HG03108 (cell line): ENCODE measurements around the gene BMP6.

Source experiments
- ATAC-seq: cut with Tn5 transposase; IDR thresholded peaks from one replicate; pipeline ENCODE4 v1.9.1; 2021; ENCODE audit warnings: moderate library complexity; ENCODE audit not compliant: unreplicated experiment

The BMP6 gene

DNA sequence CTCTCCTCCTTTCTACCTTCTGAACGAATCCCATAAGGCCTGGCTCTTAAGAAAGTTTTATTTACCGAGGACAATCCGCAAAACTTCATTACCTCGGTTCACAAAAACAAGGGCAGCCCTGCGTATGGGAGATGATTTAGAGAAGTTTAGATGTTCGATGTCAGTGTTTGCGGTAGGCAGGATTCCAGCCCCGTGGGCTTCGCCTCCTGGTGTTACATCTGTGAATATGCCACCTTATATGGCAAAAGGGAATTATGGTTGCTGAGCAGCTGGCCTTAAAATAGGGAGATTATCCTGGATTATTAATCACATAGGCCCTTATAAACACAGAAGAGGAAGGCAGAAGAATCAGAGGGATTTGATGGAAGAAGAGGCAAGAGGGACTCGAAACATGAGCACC lies 21.1 kb downstream of the BMP6 start:
- ATAC-seq: no peak

DNA sequence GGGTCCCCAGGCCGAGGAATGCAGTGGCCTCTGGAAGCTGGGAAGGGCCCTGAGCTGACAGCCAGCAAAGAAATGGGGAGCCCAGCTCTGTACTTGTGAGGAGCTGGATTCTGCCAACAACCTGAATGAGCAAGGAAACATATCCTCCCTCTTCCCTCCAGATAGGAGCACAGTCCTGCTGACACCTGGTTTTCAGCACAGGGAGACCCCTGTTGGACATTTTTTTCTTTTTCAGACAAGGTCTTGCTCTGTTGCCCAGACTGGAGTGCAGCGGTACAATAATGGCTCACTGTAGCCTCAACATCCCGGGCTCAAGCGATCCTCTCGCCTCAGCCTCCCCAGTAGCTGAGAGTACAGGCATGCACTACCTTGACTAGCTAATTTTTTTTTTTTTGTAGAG lies 21.5 kb downstream of the BMP6 start:
- no peak for ATAC-seq

DNA sequence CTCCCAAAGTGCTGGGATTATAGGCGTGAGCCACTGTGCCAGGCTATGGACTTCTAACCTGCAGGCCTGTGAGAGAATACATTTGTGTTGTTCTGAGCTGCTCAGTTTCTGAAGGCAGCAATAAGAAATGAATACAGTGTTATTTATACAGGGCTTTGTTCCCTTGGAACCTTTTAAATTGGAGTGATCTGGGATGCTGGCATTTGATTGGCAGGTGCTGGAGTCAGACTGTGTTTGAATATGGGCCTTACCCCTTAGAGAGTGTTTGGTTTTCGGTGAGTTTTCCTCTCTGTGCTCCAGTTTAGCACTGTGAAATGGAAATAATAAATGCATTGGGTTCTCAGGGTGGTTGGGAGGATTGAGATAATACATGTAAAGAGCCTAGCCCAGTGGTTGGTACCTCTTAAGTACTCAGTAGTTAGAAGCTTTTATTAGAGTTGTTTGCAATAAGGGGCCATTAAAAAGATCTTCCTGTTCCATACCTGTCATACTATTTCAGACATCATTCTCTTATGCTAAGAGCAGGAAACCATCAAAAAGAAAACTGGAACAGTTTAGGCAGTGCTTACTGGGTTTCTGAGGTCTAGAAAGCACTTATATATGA lies 22.1 kb downstream of the BMP6 start:
- ATAC-seq: no peak

DNA sequence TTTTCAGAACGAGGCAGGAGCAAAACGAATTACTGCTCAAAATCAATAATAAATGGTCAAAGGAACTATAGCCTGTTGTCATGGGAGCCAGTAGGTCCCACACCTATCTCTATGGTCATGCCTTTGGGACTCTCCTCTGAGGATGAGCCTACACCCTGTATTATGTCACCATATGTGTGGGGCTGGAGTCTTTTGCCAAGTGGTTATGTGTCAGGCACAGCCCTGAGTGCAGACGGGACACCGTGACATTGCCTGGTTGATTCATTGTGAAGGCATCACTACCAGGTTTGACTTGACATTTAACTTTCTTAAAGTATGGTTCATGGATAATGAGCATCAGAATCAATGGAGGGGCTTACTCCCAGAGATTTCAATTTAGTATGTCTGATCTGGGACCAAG lies 23.6 kb downstream of the BMP6 start:
- ATAC-seq: no peak

DNA sequence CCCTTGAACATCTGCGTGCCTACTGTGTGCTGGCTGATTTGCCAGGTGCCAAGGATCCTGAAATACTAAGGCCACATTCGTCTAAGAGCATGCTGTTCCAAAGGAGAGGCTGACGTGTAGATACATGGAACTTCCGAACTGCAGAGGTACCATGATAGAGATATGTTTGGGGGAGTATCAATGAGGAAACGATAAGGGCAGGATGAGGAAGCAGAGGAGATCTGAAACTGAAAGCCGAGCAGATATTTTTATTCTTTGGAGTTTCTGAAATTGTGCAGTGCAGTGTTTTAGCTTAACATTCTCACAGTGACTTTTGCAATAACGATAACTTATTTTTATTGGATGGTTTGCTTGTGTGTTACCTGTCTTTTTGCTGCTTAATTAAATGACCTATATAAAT lies 24.3 kb downstream of the BMP6 start:
- ATAC-seq: no peak

DNA sequence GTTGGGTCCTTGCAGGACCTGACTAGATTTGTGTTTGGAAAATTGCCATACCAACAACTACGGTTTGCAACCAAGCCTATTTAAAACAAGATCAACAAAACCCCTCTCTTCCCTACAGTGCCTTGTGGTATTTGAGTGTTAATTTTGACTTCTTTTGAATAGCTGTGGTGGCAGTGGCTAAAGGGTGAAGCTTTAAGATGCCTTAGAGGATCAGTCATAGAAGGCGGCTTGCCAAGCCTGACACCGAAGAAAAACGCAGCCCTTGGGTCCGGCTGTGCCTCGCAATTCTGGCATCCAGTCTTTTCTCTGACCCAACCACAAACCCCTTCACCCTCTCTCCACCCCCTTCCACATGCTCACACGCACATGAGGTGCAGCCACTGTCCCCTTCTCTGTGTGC lies 32.6 kb downstream of the BMP6 start:
- ATAC-seq: no peak

DNA sequence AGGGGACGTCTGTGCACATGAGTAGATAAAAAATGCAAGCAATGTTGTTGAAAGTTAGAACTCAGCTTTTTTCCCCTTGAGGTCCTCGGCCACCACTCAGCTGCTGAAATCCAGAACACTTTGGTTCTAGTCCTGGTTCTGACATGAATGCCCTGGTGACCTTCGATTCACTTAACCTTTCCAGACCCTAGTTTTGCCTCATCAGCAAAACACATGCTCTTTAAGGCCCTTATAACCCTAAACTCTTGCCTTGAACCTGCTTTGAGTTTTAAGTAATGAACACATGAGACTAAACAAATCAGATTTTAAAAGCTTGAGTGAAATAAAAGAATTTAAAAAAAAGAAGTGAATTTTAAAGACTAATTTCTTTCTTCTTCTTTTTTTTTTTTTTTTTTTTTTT lies 33.4 kb downstream of the BMP6 start:
- ATAC-seq: no peak

DNA sequence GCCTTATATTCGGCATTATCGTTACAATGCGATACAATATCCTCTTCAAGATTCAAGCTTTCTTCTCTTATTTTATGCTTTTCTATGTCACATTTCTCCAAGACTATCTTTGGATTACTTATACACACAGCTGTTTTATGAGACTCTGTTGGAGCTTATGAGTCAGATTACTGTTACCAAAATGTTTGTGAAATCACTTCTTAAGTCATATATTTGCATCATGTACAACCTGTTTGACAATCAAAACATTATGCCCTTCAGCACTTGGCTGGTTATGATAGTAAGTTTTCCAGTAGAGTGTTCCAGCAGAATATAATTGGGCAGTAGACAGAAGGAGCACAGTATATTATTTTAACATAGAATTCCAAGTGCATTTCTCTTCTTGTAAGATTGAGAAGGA lies 35.2 kb downstream of the BMP6 start:
- no peak for ATAC-seq

DNA sequence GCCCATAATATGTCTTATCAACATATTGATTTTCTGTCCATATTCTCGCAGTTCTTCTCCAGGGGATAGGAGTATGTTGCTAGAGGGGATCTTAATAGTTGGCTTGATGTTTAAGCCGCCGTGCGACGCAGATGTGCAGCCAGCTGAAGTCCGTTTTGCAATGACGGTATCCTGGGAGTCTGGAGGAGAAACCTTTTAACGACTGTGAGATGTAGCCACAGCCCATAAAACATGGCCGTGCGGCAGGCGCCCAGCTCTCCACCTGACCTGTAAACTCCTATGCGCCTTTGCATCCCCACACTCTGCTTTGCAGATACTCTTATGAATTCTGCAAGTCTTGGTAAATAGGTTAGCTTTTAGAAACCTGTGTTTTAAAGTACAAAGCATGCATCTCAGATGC lies 36.9 kb downstream of the BMP6 start:
- ATAC-seq: no peak

DNA sequence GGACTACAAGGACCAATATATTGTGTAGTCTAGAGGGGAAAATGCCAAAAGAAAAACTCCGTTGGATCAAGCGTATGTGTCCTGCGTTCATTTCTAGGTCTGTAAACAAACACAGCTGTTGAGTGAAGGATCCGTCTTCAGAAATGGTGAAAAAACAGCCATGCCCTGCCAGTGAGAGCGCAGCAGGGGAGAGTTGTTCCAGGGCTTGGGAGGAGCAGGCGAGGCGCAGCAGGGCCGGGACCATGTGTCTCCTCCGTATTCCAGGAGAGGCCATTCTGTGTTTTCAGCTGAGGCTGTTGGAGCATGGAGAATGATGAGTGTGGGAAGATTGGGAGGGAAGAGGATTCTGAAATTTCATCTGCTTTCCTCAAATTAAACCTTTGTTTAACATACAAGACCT lies 38.0 kb downstream of the BMP6 start:
- ATAC-seq: no peak

DNA sequence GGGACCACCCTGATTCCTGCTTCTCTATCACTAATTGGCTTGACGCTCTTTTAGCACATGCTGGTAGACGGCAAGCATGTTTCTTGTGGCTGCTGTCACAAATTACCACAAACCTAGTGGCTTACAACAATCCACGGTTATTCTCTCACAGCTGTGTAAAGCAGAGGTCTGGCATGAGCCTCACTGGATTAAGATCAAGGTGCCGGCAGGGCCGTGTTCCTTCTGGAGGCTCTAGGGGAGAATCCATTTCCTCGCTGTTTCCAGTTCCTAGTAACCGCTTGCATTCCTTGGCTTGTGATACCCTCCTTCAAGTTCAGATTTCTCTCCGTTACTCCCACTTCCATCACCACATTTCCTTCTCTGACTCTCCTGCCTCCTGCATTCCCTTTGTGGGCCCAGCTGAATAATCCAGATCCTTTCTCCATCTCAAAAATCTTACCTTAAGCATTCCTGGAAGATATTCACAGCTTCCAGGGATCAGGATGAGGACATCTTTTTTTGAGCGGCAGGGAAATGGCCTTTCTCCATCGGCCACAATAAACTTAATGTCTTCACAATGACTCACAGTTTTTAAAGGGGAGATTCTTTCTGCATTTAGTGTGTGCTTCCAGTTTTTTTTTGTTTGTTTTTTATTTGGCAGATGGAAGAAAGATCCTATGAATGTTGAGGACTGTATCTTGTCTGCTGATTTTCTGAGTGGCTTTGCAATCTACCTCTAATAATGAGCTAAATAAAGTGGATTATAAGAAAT lies 39.9 kb downstream of the BMP6 start:
- ATAC-seq: no peak

DNA sequence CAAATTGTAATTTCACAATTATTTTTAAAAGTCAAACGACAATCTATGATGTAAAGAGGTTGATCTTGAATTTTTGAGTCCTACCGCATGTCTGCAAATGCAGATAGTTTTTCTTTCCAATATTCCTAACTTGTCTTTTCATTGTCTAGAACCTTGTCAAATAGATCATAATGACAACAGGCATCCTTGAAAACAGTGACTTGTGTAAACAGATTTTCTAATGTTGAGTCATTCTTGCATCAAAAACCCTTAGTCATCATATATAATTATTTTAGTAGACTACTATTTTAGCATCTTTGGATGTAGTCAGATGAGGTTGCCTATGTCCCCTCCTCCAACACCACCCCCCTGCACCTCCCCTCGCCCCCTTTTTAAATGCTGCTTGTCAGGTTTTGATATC lies 43.8 kb downstream of the BMP6 start:
- no peak for ATAC-seq

DNA sequence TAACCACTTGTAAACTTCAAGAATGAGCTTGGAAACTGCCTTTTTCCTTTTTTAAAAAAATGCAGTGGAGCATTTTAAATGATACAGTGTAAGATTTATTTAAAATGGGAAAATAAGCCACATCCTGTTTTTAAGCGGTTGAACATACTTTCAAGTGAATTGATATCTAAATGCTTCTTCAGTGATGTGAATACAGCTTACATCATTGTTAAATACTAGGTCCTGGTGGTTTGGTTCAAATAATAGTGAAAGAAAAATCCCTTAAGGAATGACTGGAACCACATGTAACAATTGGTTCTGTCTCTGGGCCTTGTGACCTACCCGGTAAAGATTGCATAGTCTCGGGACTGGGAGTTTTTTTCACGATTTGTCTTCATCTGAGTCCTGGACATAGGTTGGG lies 44.2 kb downstream of the BMP6 start:
- ATAC-seq: no peak

DNA sequence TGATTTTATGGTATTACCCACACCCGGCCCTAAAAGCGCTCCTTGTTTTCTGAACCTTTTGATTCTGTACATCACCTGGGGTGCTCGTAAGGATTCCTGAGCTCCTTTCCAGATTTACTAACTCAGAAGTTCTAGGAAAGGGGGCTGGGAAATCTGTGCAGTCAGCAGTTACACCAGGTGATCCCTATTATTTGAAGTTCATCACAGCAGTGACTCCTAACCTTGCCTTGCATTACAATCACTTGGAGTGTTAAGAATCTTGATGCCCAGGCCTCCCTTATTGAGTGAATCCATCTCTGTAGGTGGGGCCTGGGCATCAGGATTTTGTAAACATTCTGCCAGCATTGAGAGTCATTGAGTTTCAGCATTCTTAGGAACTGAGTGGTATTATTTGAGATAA lies 44.7 kb downstream of the BMP6 start:
- ATAC-seq: no peak

DNA sequence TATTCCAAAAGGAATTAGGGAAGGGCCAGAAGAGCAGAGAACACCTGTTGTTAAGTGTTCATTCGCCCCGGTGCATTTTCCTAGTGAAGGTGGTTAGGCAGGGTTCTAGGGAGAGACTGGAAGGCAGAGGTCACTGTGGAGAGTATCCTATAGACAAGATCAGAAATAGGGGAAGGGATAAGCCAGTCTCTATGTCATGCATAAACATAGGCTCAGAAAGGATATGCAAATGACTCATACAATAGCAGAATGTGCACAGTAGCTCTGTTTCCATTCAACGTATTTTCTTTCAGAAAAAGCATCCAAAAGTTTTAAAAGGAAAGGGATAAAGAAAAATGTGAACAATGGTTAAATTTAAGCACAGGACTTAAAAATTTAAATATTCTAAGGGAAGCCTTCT lies 47.4 kb downstream of the BMP6 start:
- no peak for ATAC-seq

DNA sequence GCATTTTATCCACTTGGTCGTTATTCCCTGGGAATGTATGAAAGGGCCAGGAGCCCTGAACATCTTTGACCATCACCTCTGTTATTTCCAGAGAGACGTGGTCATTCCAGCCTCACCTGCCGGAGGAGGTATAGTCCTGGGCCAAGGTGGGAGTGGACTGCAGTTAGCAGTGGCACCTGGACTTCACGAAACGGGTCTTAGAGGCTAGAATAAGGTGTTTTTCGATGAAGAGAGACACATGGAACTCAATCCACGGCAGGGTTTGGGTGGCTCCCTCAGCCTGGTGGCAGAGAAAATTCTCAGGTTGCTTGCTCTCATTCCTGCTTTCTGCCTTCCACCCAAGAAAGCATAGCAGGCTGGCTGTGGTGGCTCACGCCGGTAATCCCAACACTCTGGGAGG lies 48.0 kb downstream of the BMP6 start:
- no peak for ATAC-seq

DNA sequence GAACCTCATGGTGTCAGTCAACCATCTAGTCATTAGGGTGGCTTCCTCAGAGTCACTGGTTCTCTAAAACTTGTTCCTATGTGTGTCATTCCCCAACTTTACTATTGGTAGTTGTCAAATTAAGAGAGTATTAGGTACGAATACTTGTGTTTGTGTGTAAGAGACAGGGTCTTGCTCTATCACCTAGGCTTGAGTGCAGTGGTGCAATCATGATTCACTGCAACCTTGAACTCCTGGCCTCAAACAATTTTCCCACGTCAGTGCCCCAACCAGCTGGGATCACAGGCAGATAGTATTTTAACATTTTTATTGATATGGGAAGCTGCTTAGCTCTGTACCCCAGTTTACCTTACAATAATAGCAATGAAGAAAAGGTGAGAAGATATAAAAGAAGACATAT lies 50.6 kb downstream of the BMP6 start:
- no peak for ATAC-seq

DNA sequence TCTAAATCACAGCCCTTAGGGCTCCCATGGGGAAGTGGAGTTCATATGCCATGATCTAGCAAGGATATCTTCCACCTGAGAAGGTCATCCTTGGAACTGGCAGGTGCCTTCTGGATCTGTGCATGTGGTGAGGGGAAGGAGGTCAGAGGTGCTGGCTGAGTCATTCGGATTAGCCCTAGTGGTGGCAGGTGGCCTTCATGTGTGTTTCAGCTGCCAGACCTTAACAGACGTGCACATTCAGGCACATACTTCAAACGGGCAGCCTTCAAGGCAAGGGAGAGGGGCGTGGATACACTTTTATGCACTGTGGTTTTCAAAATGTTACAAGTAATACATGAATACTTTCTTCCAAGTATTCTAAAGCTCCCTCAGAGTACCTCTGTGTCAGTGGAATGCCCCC lies 51.2 kb downstream of the BMP6 start:
- no peak for ATAC-seq

DNA sequence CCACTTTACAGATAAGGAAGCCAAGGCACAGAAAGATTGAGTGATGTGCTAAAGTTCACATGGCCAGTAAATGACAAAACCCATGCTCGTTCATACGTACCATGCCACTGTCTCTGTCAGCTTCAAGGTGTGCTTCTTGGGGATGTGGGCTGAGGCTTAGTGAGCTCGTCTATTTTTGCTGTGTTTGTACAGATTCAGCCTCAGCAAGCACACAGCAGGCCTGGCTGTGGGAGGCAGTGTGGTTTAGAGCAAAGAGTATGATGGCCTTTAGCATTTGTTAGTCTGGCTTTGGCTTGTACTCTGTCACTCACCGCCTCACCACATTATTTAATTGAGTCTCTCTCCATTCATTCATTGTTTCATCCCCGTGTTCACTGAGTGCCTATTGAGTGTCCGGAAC lies 55.3 kb downstream of the BMP6 start:
- ATAC-seq: no peak

DNA sequence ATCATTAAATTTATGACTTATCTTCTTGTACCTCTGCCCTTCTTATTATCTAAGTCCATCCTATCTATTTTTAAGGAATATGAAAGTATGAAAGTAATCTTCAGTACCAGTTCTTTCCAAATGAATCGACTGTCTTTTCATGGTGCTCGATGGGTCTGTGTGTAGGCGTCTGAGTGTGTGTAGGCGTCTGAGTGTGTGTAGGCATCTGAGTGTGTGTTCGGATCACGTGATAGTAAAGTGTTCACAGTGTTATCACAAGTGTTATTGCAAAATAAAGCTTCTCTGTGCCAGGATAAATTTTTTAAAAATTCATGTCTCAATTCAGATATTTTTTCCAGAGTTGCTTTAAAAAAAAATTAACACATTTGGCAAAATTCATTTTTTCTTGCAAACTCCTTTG lies 58.3 kb downstream of the BMP6 start:
- no peak for ATAC-seq

DNA sequence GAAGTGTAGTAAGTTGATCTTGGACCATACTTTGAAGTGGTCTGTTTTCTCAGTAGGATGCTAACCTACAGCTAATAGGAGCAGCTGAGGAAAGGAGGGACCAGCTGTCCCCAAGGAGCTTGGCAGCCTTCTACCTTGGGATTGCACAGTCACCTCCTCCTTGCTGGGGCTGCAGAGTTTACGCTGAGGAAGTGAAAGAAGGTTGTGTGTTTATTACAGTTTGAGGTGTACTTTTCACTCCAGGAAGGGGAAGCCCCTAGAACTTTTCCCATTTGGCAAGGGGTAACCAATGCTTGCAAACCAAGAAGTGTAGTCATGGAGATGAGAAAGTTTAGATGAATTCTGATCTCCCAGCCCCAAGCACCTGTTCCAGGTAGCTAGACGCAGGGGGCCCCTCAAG lies 58.8 kb downstream of the BMP6 start:
- no peak for ATAC-seq

DNA sequence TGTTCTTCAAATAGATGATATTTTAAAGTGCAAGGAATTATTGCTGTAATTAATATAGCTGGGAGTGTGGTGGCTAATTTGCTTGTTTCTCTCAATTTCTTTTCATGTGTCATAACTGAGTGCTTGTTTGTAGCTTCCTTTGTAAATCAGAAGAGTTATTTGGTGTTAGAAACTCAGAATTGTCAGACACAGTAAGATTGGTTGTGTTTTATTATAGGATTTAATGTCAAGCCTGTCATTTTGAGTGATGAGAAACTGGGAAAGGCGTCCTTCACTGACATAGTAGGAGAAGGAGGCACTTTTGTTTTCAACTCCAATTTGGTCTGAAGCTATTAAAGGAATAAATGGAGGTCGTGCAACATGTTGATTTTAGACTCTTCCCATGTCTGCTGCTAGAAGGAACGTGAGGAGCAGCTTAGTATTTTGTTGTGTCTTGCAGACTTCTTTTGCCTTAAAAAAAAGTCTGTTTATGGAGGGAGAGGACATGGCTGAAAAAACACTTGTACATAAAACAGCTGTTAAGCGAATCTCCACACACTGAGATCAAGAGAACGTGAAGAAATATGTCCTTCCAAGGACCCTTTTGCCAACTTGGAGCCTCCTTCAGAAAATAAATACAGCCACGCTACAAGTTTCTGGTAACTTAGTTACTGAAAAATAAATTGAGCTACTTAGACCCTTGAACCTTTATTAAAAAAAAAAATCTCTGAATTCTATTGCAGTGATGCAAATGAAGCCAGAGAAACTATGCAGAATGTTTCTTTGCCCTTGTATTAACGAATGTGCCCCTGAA lies 59.5 kb downstream of the BMP6 start:
- no peak for ATAC-seq
